GM12873 (cell line): Measurements from ENCODE around the gene PLEKHO1.

Source experiments
- TF ChIP-seq, protein P1 (sequence below): IDR thresholded peaks from 2 replicates; pipeline ENCODE4 v1.5.1; 2012; ENCODE audit warnings: low read depth, mild to moderate bottlenecking, moderate library complexity, low read length, control low read depth; ENCODE audit not compliant: insufficient read depth; ENCODE audit errors: missing control alignments

PLEKHO1 gene

DNA sequence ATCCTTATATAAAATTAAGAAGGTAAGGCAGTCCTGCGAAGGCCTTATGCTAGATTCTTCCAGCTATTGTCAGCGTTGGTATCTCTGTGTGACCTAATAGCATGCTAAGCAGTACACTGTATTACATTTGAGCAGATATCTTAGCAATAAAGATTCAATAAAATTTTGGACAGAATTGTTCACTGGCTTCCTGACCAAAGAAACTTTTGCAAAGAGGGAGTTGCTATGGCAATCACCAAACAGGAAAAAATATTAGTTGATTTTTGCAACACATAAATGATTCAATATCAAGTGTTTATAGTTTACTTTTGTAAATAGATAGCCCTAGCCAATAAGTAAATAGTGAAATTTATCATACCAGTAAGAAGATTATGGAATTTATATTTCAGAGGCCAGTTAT, 31.0 kb upstream of the PLEKHO1 start:
- TF ChIP-seq, protein P1, sequence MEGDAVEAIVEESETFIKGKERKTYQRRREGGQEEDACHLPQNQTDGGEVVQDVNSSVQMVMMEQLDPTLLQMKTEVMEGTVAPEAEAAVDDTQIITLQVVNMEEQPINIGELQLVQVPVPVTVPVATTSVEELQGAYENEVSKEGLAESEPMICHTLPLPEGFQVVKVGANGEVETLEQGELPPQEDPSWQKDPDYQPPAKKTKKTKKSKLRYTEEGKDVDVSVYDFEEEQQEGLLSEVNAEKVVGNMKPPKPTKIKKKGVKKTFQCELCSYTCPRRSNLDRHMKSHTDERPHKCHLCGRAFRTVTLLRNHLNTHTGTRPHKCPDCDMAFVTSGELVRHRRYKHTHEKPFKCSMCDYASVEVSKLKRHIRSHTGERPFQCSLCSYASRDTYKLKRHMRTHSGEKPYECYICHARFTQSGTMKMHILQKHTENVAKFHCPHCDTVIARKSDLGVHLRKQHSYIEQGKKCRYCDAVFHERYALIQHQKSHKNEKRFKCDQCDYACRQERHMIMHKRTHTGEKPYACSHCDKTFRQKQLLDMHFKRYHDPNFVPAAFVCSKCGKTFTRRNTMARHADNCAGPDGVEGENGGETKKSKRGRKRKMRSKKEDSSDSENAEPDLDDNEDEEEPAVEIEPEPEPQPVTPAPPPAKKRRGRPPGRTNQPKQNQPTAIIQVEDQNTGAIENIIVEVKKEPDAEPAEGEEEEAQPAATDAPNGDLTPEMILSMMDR = no peak

DNA sequence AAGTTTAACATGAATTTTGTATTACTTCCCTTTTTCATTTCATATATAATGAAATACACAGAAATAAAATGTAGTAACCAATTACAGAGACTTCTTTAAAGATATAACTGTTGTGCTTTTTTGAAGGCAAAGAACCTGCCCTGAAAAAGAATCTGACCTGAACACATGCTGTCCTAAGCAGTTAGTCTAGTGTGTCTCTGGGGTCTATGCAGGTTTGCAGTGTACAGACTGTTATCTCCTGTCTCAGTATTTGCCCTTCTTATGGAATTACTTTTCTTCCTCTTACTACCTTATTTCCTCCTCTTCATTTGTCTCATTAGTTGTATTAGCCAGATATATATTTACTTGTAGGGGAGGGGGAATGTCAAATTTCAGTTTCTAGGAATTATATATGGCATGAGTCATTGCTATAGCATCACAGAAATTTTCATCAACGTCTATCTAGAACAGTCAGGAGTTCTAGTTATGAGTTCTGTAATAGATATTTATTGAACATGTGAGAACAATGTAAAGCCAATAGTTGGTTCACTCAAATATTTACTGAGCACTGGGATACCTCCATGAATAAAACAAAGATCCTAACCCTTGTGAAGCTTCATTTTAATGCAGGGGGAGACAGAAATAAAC, 28.4 kb upstream of the PLEKHO1 start:
- TF ChIP-seq, protein P1 = no peak

DNA sequence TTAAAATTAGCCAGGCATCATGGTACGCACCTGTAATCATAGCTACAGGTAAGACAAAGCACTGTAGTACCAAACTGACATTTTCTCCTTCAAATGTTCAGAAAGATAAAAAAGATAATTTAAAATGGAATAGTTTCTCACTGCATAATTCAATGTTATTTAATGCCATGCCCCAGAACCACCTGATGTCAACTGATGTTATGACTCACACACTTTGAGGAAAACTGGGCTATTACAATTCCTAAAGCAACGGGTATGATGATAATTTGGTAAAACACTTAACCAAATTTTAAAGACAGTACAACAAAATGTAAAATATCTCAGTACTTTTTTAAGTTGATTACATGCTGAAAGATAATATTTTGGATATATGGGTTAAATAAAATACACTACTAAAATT, 22.9 kb upstream of the PLEKHO1 start:
- TF ChIP-seq, protein P1 = no peak

DNA sequence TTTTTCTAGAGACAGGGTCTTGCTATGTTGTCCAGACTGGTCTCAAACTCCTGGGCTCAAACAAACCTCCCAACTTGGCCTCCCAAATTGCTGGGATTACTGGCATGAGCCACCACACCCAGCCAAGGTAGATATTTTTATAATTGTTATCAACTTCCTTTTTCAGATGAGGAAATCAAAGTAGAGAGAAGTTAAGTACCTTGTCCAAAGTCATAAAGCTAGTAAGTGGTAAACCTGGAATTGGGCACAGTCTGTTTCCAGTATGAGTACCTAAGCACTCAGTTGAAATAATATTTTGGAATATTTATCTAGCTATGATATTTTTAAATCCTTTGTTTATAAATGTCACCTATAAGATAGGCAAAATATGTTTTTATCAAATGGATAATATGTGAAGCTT, 22.3 kb upstream of the PLEKHO1 start:
- TF ChIP-seq, protein P1 = no peak

DNA sequence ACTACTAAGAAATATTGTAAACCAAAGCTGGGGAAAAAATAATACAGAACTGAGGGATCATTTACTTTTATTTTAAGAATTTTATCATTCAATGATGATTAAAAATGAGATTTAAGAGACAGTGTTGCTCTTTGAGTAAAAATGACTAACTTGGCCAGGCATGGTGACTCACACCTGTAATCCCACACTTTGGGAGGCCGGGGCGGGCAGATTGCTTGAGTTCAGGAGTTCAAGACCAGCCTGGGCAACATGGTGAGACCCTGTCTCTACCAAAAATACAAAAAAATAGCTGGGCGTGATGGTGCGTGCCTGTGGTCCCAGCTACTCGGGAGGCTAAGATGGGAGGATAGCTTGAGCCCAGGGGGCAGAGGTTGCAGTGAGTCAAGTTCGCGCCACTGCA, 21.8 kb upstream of the PLEKHO1 start:
- TF ChIP-seq, protein P1 = no peak

DNA sequence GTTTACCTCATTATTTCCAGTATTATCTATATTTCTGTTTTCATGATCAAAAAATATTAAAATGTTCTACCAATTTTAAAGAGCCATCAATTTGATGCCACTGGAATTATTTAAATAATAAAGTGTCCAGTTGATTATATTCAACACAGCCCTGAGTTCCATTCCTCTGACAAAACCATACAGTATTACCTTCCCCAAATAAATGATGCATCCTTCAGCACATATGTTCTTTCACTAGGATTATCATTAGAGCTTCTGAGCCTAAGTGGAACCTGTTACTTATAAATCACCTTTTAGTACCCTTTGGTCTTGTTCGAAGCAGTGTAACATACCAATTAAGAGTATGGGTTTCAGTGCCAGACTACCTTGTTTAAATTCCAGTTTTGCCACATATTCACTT, 17.3 kb upstream of the PLEKHO1 start:
- TF ChIP-seq, protein P1 = no peak

DNA sequence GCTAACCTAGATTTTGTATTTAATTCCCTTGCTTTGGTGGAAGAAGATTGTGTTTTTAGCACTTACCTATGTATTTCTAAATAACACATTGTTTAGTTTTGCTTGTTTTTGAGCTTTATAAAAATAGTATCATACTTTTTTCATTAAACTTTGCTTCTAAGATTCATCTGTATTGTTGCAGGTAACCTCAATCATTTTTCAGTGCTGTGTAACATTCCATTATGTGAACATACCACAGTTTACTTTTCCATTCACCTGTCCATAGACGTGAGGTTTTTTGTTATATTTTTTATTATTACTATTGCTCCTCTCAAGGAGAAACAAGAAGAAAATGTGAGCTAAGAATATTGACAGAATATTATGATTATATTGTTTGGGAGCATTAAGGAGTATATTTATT, 15.2 kb upstream of the PLEKHO1 start:
- TF ChIP-seq, protein P1 = no peak
